Astrocyte (in vitro differentiated cells and primary cell): Measurements from ENCODE around the gene P3H1.

Experiments used
- CTCF ChIP-seq: IDR thresholded peaks from 2 replicates; pipeline ENCODE4 v1.5.1; 2011; ENCODE audit warnings: low read depth, mild to moderate bottlenecking, inconsistent platforms, low read length, moderate library complexity; ENCODE audit not compliant: insufficient read depth
- EZH2 ChIP-seq: IDR thresholded peaks from 2 replicates; pipeline ENCODE4 v1.6.1; 2012; ENCODE audit warnings: mild to moderate bottlenecking, low read length, inconsistent platforms; ENCODE audit not compliant: insufficient read depth

DNA sequence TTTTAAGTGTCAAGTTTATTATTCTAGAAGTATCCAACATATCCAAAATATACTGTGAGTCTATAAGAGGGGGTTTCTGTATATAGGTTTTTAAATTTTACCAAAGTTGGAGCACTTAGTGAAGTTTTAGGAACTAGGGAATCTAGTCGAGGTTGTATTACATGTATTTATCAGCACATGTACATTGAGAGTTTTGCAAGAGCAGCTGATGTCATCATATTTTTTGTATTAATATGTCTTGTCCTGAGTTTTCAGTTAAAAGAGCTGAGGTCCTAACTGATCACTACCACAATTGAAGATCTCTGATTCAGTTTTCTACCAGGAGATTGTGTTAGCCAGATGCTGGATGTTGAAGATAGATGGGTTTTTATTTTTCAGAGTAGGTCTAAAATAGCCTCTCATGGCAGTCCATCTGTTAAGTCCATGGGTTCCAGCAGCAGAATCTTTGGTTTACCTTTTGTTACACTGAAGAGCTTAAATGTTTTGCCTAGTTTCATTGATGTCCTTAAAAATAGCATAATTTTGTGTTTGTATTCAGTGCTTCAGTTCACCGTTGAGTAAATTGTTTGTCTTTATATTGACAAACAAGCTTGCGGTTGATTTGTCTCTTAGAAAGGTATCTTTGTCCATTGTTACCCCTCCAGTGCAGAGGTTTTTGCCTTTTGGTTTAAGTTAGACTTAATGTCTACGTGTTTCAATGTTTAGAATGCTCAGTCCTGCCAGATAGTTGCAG lies 68.6 kb downstream of the P3H1 start:
- TF ChIP-seq CTCF, result no peak
- TF ChIP-seq EZH2, result no peak
